Effector memory CD4-positive, alpha-beta T cell (primary cell): ENCODE results near the gene RFC5.
"Not testable (repeated sequence)": the region's sequence is repeated elsewhere in the genome, so short reads cannot be mapped to it uniquely, and the experiment has no call there.

ENCODE experiments used
- DNase-seq, 3 donors: peaks; one replicate each; pipeline ENCODE4 v3.0.0-alpha.2; 2020
- H3K27ac ChIP-seq: 2 replicates; pipeline ENCODE4 v1.7.0; 2013; ENCODE audit warnings: mild to moderate bottlenecking, low read length, moderate library complexity; ENCODE audit not compliant: insufficient read depth, poor library complexity, severe bottlenecking
- H3K27me3 ChIP-seq: replicated peaks from 2 replicates; pipeline ENCODE4 v1.7.0; 2013; ENCODE audit warnings: mild to moderate bottlenecking, low read length; ENCODE audit not compliant: insufficient read depth, control insufficient read depth, poor library complexity, severe bottlenecking
- H3K36me3 ChIP-seq: 2 replicates; pipeline ENCODE4 v1.7.0; 2013; ENCODE audit warnings: mild to moderate bottlenecking, low read length, moderate library complexity; ENCODE audit not compliant: control insufficient read depth, insufficient read depth
- H3K4me1 ChIP-seq: 2 replicates; pipeline ENCODE4 v1.7.0; 2013; ENCODE audit warnings: low read length, mild to moderate bottlenecking; ENCODE audit not compliant: control insufficient read depth, insufficient read depth, poor library complexity, severe bottlenecking
- H3K4me3 ChIP-seq: 2 replicates; pipeline ENCODE4 v1.7.0; 2013; ENCODE audit warnings: low read length, low read depth, mild to moderate bottlenecking; ENCODE audit not compliant: insufficient read depth, poor library complexity, severe bottlenecking
- H3K9me3 ChIP-seq: 2 replicates; pipeline ENCODE4 v1.7.0; 2013; ENCODE audit warnings: mild to moderate bottlenecking, low read length, moderate library complexity; ENCODE audit not compliant: control insufficient read depth

The RFC5 gene

DNA sequence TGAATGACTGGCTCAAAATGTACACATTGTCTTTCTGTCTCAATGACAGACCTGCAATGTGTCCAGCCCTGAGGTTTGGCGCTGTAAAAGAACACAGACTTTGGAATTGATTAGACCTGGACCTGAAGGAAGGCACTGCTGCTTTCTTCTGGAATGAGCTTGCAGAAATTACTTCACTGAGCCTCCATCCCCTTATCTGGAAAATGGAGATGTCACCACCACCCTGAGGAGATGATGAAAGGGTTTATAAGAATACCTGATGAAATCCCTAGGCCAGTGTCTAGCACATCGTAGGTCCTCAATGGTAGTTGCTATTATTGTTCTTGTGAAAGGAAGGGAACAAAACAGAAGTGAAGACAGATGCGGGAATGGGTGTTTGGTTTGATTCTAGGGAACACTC lies 54.1 kb downstream of the RFC5 start:
- Histone ChIP-seq H3K27me3 (no peaks in the 10 kb centered on the region), H3K4me3 (no peak overlapping the region), H3K4me1 (no peaks in the 10 kb centered on the region), H3K27ac (no peak overlapping the region), H3K9me3 (no peaks in the 10 kb centered on the region), H3K36me3 (no peaks in the 10 kb centered on the region)
- DNase-seq, result no peak

DNA sequence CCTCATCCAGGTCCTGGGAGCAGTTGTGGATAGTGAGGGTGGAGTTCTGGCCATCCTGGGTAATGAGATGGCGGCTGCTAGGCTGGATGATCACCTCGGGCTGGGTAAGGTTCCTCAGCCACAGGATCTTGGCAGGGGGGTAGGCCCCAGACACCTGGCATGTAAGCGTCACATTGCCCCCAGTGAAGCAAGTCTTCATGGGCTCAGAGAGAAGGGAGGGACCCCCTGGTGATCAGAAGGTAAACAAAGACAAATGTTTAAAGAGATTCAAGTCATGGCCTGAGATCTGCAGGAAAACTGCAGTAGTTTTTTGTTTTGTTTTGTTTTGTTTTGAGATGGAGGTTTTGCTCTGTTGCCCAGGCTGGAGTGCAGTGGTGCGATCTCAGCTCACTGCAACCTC lies 57.3 kb downstream of the RFC5 start:
- no peak overlapping the region for H3K27ac ChIP-seq
- no peaks in the 10 kb centered on the region for H3K9me3 ChIP-seq
- no peaks in the 10 kb centered on the region for H3K4me1 ChIP-seq
- H3K27me3 ChIP-seq, result no peaks in the 10 kb centered on the region
- H3K36me3 ChIP-seq, result no peaks in the 10 kb centered on the region
- no peak for DNase-seq
- H3K4me3 ChIP-seq, result no peak overlapping the region

DNA sequence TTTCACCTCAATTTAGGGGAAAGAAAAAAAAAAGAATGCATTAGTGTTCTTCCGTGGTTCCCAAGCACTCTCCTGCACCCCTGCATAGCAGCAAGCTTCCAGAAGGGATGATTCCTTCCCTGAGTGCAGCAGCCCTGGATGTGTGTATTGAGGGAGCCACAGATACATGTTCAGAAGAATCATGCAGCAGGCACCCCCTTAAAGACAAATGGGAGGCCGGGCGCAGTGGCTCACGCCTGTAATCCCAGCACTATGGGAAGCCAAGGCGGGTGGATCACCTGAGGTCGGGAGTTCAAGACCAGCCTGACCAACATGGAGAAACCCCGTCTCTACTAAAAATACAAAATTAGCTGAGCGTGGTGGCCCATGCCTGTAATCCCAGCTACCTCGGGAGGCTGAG lies 65.0 kb downstream of the RFC5 start:
- not testable (repeated sequence) for H3K27me3 ChIP-seq, H3K4me1 ChIP-seq, DNase-seq, H3K9me3 ChIP-seq, H3K36me3 ChIP-seq, H3K4me3 ChIP-seq, H3K27ac ChIP-seq
